Spinal cord (tissue), 10 donors: Measurements from ENCODE around the gene LMX1A. TPM values are rescaled to one million over a fixed set of nuclear protein-coding genes. Genes with fewer than 3 reads are reported as not detected.

ENCODE experiments used
- DNase-seq, 6 donors: peaks; one replicate each; pipeline versions ENCODE4 v3.0.0 to v3.0.0-alpha.2; 2013 to 2015; ENCODE audit warnings: low spot score in 6 of 6, low read depth in 4 of 6
- H3K27ac ChIP-seq: one replicate; pipeline ENCODE4 v1.5.1; 2013; ENCODE audit warnings: low read depth, low read length, control low read depth
- H3K27me3 ChIP-seq: one replicate; pipeline ENCODE4 v1.6.1; 2013; ENCODE audit warnings: low read length; ENCODE audit not compliant: control insufficient read depth, insufficient read depth
- H3K36me3 ChIP-seq: one replicate; pipeline ENCODE4 v1.6.1; 2013; ENCODE audit warnings: low read length; ENCODE audit not compliant: control insufficient read depth, insufficient read depth
- H3K4me1 ChIP-seq: one replicate; pipeline ENCODE4 v1.6.1; 2013; ENCODE audit warnings: low read length; ENCODE audit not compliant: control insufficient read depth, insufficient read depth
- H3K4me3 ChIP-seq: one replicate; pipeline ENCODE4 v1.5.1; 2013; ENCODE audit warnings: low read depth, low read length, control low read depth
- H3K9me3 ChIP-seq: one replicate; pipeline ENCODE4 v1.6.1; 2013; ENCODE audit warnings: low read length; ENCODE audit not compliant: control insufficient read depth, insufficient read depth
- WGBS: methylation state at CpG from one replicate; pipeline ENCODE4 v1.1.5; 2013; ENCODE audit warnings: missing lambda C conversion rate; ENCODE audit not compliant: insufficient coverage; 5-methylcytosine and 5-hydroxymethylcytosine counted together
- polyA plus RNA-seq, 2 donors: library from polyadenylated mRNA; unstranded; fragments of 120-200 nt; gene quantifications; one replicate each; pipeline ENCODE4 v1.2.1, GENCODE V29; 2013; ENCODE audit not compliant: insufficient read length in 2 of 2
- total RNA-seq, 2 donors: library from RNA; depleted of rRNA in 1 of 2; stranded (reverse); fragments of 120-200 nt in 1 of 2; fragments of >200 nt in 1 of 2; gene quantifications; one replicate each; pipeline versions ENCODE4 v1.2.3 to v1.2.4, GENCODE V29; 2013 to 2014
- donor health status: healthy.

The LMX1A gene
- total and polyA plus RNA-seq, 4 donors: 0.40 to 4.4 (median 0.69) TPM

GRCh38 chr1:165287329-165287728 is 69.2 kb downstream of the LMX1A start:
- H3K27ac ChIP-seq: no peak overlapping the region
- no peak for DNase-seq
- H3K27me3 ChIP-seq: peaks cover 11% of the 10 kb centered on the region
- no peaks in the 10 kb centered on the region for H3K9me3 ChIP-seq
- no peak overlapping the region for H3K4me3 ChIP-seq
- peaks cover 18% of the 10 kb centered on the region for H3K4me1 ChIP-seq
- H3K36me3 ChIP-seq: no peaks in the 10 kb centered on the region
- 67% methylated on average over 1 of the region's 3 CpGs for WGBS

- Histone ChIP-seq H3K9me3 (no peaks in the 10 kb centered on the region), H3K4me3 (no peak overlapping the region), H3K27ac (no peak overlapping the region), H3K27me3 (peaks cover 11% of the 10 kb centered on the region), H3K36me3 (no peaks in the 10 kb centered on the region), H3K4me1 (peaks cover 22% of the 10 kb centered on the region)
- WGBS: 33% methylated on average over 8 of the region's 10 CpGs
- DNase-seq: peak in 1 of 6 donors; percentile 85
These were observed 72.1 kb downstream of the LMX1A start for GRCh38 chr1:165284454-165284853.

- Histone ChIP-seq H3K4me1 (peaks cover 14% of the 10 kb centered on the region), H3K27me3 (peaks cover 17% of the 10 kb centered on the region), H3K4me3 (no peak overlapping the region), H3K9me3 (no peaks in the 10 kb centered on the region), H3K36me3 (no peaks in the 10 kb centered on the region), H3K27ac (no peak overlapping the region)
- WGBS: 85% methylated on average over 2 of the region's 3 CpGs
- no peak for DNase-seq
These were observed 75.2 kb downstream of the LMX1A start for GRCh38 chr1:165281207-165281901.

GRCh38 chr1:165279882-165280281 is 76.6 kb downstream of the LMX1A start:
- Histone ChIP-seq H3K27me3 (peaks cover 22% of the 10 kb centered on the region), H3K4me3 (no peak overlapping the region), H3K4me1 (peaks cover 14% of the 10 kb centered on the region), H3K27ac (no peak overlapping the region), H3K36me3 (no peaks in the 10 kb centered on the region), H3K9me3 (no peaks in the 10 kb centered on the region)
- 20% methylated on average over 7 of the region's 9 CpGs for WGBS
- DNase-seq: peak in 2 of 6 donors; percentile 67 to 71

- 48% methylated on average over 2 of the region's 2 CpGs for WGBS
- DNase-seq: no peak
- H3K36me3 ChIP-seq: no peaks in the 10 kb centered on the region
- peaks cover 15% of the 10 kb centered on the region for H3K27me3 ChIP-seq
- H3K4me3 ChIP-seq: no peak overlapping the region
- H3K4me1 ChIP-seq: peaks cover 8% of the 10 kb centered on the region
- H3K9me3 ChIP-seq: no peaks in the 10 kb centered on the region
- no peak overlapping the region for H3K27ac ChIP-seq
These were observed 80.2 kb downstream of the LMX1A start for GRCh38 chr1:165276314-165276713.

GRCh38 chr1:165265196-165265838 is 91.2 kb downstream of the LMX1A start:
- H3K27me3 ChIP-seq: peaks cover 5% of the 10 kb centered on the region
- no CpG with 5 or more reads among the region's 3 CpGs for WGBS
- no peaks in the 10 kb centered on the region for H3K9me3 ChIP-seq
- no peak overlapping the region for H3K27ac ChIP-seq
- no peak for DNase-seq
- H3K36me3 ChIP-seq: no peaks in the 10 kb centered on the region
- no peak overlapping the region for H3K4me3 ChIP-seq
- H3K4me1 ChIP-seq: no peaks in the 10 kb centered on the region

GRCh38 chr1:165259706-165260428 is 96.6 kb downstream of the LMX1A start:
- no peak overlapping the region for H3K27ac ChIP-seq
- no CpG with 5 or more reads among the region's 3 CpGs for whole genome bisulfite sequencing
- peak in 1 of 6 donors; percentile 51 for DNase-seq
- no peaks in the 10 kb centered on the region for H3K27me3 ChIP-seq
- H3K36me3 ChIP-seq: no peaks in the 10 kb centered on the region
- H3K4me3 ChIP-seq: no peak overlapping the region
- H3K4me1 ChIP-seq: no peaks in the 10 kb centered on the region
- H3K9me3 ChIP-seq: no peaks in the 10 kb centered on the region

- Histone ChIP-seq H3K4me3 (no peak overlapping the region), H3K4me1 (no peaks in the 10 kb centered on the region), H3K36me3 (no peaks in the 10 kb centered on the region), H3K27me3 (no peaks in the 10 kb centered on the region), H3K27ac (no peak overlapping the region), H3K9me3 (no peaks in the 10 kb centered on the region)
- 91% methylated on average over 2 of the region's 2 CpGs for WGBS
- no peak for DNase-seq
These were observed 97.3 kb downstream of the LMX1A start for GRCh38 chr1:165259236-165259635.

- Histone ChIP-seq H3K36me3 (no peaks in the 10 kb centered on the region), H3K9me3 (no peaks in the 10 kb centered on the region), H3K27me3 (no peaks in the 10 kb centered on the region), H3K4me3 (no peak overlapping the region), H3K4me1 (peaks cover 5% of the 10 kb centered on the region), H3K27ac (no peak overlapping the region)
- 0% methylated on average over 1 of the region's 3 CpGs for WGBS
- DNase-seq: peak in 2 of 6 donors; percentile 77 to 79
These were observed 98.5 kb downstream of the LMX1A start for GRCh38 chr1:165257969-165258459.
